Daoy (cell line): Measurements from ENCODE around the gene ACSL6. TPM values are rescaled to one million over a fixed set of nuclear protein-coding genes. Genes with fewer than 3 reads are reported as not detected.

Experiments
- DNase-seq: peaks from one replicate; pipeline ENCODE4 v3.0.0-alpha.2; 2015; ENCODE audit warnings: low read depth
- total RNA-seq: library from RNA; depleted of rRNA; stranded (reverse); fragments of >200 nt; shearing (Covaris generic); gene quantifications from 2 replicates; pipeline ENCODE4 v1.2.3, GENCODE V29; 2014

The ACSL6 gene
- total RNA-seq, 1 experiment from 2014 or later = 0.46 TPM

- no peak for DNase-seq
Measured at GRCh38 chr5:131999441-132000240, 11.8 kb downstream of the ACSL6 start.

- DNase-seq = no peak
Measured at GRCh38 chr5:131999041-131999440, 12.4 kb downstream of the ACSL6 start.

- no peak for DNase-seq
Measured at GRCh38 chr5:131998431-131999040, 12.9 kb downstream of the ACSL6 start.

- no peak for DNase-seq
Measured at GRCh38 chr5:131997727-131998117, 13.7 kb downstream of the ACSL6 start.

GRCh38 chr5:131997026-131997726, 14.3 kb downstream of the ACSL6 start:
- DNase-seq = no peak

GRCh38 chr5:131996210-131997025, 15.0 kb downstream of the ACSL6 start:
- DNase-seq = no peak

GRCh38 chr5:131994533-131995226, 16.8 kb downstream of the ACSL6 start:
- no peak for DNase-seq

- no peak for DNase-seq
Measured at GRCh38 chr5:131994090-131994489, 17.4 kb downstream of the ACSL6 start.

- no peak for DNase-seq
Measured at GRCh38 chr5:131993676-131994075, 17.8 kb downstream of the ACSL6 start.

GRCh38 chr5:131992370-131992769, 19.1 kb downstream of the ACSL6 start:
- DNase-seq = no peak

GRCh38 chr5:131991593-131992324, 19.7 kb downstream of the ACSL6 start:
- DNase-seq = no peak

GRCh38 chr5:131990716-131991115, 20.7 kb downstream of the ACSL6 start:
- no peak for DNase-seq

GRCh38 chr5:131988601-131989000, 22.9 kb downstream of the ACSL6 start:
- DNase-seq = no peak

GRCh38 chr5:131987251-131987650, 24.2 kb downstream of the ACSL6 start:
- no peak for DNase-seq

- no peak for DNase-seq
Measured at GRCh38 chr5:131986161-131986912, 25.1 kb downstream of the ACSL6 start.

GRCh38 chr5:131984956-131985665, 26.3 kb downstream of the ACSL6 start:
- DNase-seq = no peak

GRCh38 chr5:131983244-131983771, 28.1 kb downstream of the ACSL6 start:
- no peak for DNase-seq

- no peak for DNase-seq
Measured at GRCh38 chr5:131981516-131981915, 29.9 kb downstream of the ACSL6 start.

GRCh38 chr5:131980696-131981095, 30.8 kb downstream of the ACSL6 start:
- no peak for DNase-seq
